HepG2 (cell line): ENCODE measurements around the gene PRKAR2A. TPM values are rescaled to one million over a fixed set of nuclear protein-coding genes. Genes with fewer than 3 reads are reported as not detected.

Experiments used
- ATAD3A ChIP-seq: sonication (generic); formaldehyde crosslinking; IDR thresholded peaks from 2 replicates; pipeline ENCODE4 v1.4.0; 2020; ENCODE audit warnings: missing genetic modification reagents
- CEBPG ChIP-seq: IDR thresholded peaks from 2 replicates; pipeline ENCODE4 v1.6.1; 2016
- ELF4 ChIP-seq: sonication (generic); formaldehyde crosslinking; IDR thresholded peaks from 2 replicates; pipeline ENCODE4 v1.5.0; 2020; ENCODE audit warnings: missing genetic modification reagents, mild to moderate bottlenecking, moderate library complexity, borderline replicate concordance
- ERF ChIP-seq: IDR thresholded peaks from 2 replicates; pipeline ENCODE4 v1.6.1; 2018; ENCODE audit warnings: missing biosample characterization, missing genetic modification reagents
- FOSL1 ChIP-seq: sonication (generic); formaldehyde crosslinking; IDR thresholded peaks from 2 replicates; pipeline ENCODE4 v1.9.0; 2021; ENCODE audit warnings: missing genetic modification reagents, borderline replicate concordance
- GMEB2 ChIP-seq: IDR thresholded peaks from 2 replicates; pipeline ENCODE4 v1.6.1; 2016; ENCODE audit warnings: missing biosample characterization, missing genetic modification reagents, low read depth
- HDAC2 ChIP-seq: sonication (generic); formaldehyde crosslinking; IDR thresholded peaks from 2 replicates; pipeline ENCODE4 v1.4.0; 2020; ENCODE audit warnings: missing genetic modification reagents
- HOXA3 ChIP-seq: sonication (generic); formaldehyde crosslinking; IDR thresholded peaks from 2 replicates; pipeline ENCODE4 v1.5.0; 2020; ENCODE audit warnings: missing genetic modification reagents
- JUNB ChIP-seq: sonication (generic); formaldehyde crosslinking; IDR thresholded peaks from 2 replicates; pipeline ENCODE4 v1.8.0; 2022; ENCODE audit warnings: missing genetic modification reagents, mild to moderate bottlenecking, borderline replicate concordance
- KDM3A ChIP-seq: IDR thresholded peaks from 2 replicates; pipeline ENCODE4 v1.6.1; 2018; ENCODE audit warnings: low read depth, missing compliant biosample characterization
- MBNL3 ChIP-seq: fragments of 250-450 bp; sonication (Bioruptor Pico); conservative IDR thresholded peaks from 2 replicates; pipeline ENCODE4 v1.8.0; 2022; ENCODE audit warnings: mild to moderate bottlenecking, inconsistent platforms
- NCOR1 ChIP-seq: fragments of 200-600 bp; sonication (generic); IDR thresholded peaks from 2 replicates; pipeline ENCODE4 v1.7.0; 2017; ENCODE audit warnings: antibody characterized with exemption, low read length, borderline replicate concordance
- NR2C2 ChIP-seq: sonication (generic); formaldehyde crosslinking; IDR thresholded peaks from 2 replicates; pipeline ENCODE4 v1.4.0; 2020; ENCODE audit warnings: missing genetic modification reagents, mild to moderate bottlenecking, moderate library complexity, borderline replicate concordance
- PHF20 ChIP-seq: sonication (generic); formaldehyde crosslinking; IDR thresholded peaks from 2 replicates; pipeline ENCODE4 v1.5.0; 2020; ENCODE audit warnings: mild to moderate bottlenecking, missing genetic modification reagents
- PLSCR1 ChIP-seq: sonication (generic); formaldehyde crosslinking; IDR thresholded peaks from 2 replicates; pipeline ENCODE4 v1.5.0; 2020; ENCODE audit warnings: missing genetic modification reagents, mild to moderate bottlenecking, borderline replicate concordance
- SIN3B ChIP-seq: fragments of 150-350 bp; IDR thresholded peaks from 2 replicates; pipeline ENCODE4 v1.6.1; 2014; ENCODE audit warnings: low read length
- SP2 ChIP-seq: sonication (generic); formaldehyde crosslinking; IDR thresholded peaks from 2 replicates; pipeline ENCODE4 v1.5.1; 2020; ENCODE audit warnings: mild to moderate bottlenecking, missing genetic modification reagents
- TFAP4 ChIP-seq: sonication (generic); IDR thresholded peaks from 2 replicates; pipeline ENCODE4 v1.6.1; 2016; ENCODE audit warnings: low read depth, borderline replicate concordance
- ZNF138 ChIP-seq: sonication (generic); formaldehyde crosslinking; IDR thresholded peaks from 2 replicates; pipeline ENCODE4 v1.5.0; 2020; ENCODE audit warnings: mild to moderate bottlenecking, low read depth, missing genetic modification reagents
- ZNF17 ChIP-seq: sonication (generic); formaldehyde crosslinking; IDR thresholded peaks from 2 replicates; pipeline ENCODE4 v1.5.0; 2020; ENCODE audit warnings: mild to moderate bottlenecking, missing genetic modification reagents
- ZNF292 ChIP-seq: sonication (generic); formaldehyde crosslinking; IDR thresholded peaks from 2 replicates; pipeline ENCODE4 v1.8.1; 2022; ENCODE audit warnings: mild to moderate bottlenecking, low read depth, missing genetic modification reagents, borderline replicate concordance
- ZNF30 ChIP-seq: sonication (generic); formaldehyde crosslinking; IDR thresholded peaks from 2 replicates; pipeline ENCODE4 v1.5.0; 2020; ENCODE audit warnings: mild to moderate bottlenecking, missing genetic modification reagents
- ZNF451 ChIP-seq: sonication (generic); formaldehyde crosslinking; IDR thresholded peaks from 2 replicates; pipeline ENCODE4 v1.5.0; 2020; ENCODE audit warnings: mild to moderate bottlenecking, missing genetic modification reagents
- ZNF615 ChIP-seq: sonication (generic); formaldehyde crosslinking; IDR thresholded peaks from 2 replicates; pipeline ENCODE4 v1.5.0; 2020; ENCODE audit warnings: mild to moderate bottlenecking, missing genetic modification reagents, borderline replicate concordance
- ZNF816 ChIP-seq: sonication (generic); formaldehyde crosslinking; IDR thresholded peaks from 2 replicates; pipeline ENCODE4 v1.8.0; 2022; ENCODE audit warnings: missing genetic modification reagents, mild to moderate bottlenecking, borderline replicate concordance
- polyA plus RNA-seq, 8 experiments: library from polyadenylated mRNA; depleted of rRNA in 3 of 8; stranded (reverse) in 7 of 8; unstranded in 1 of 8; fragments of >200 nt; fragmentation: Illumina TruSeq in 4 of 8; extraction: Trizol in 4 of 8; gene quantifications; 2 replicates each; pipeline versions ENCODE4 v1.2.1 to v1.2.3, GENCODE V29; 2011 to 2016; ENCODE audit warnings: low read depth in 4 of 8, missing spikeins in 1 of 8, mixed read lengths in 1 of 8; ENCODE audit not compliant: insufficient read depth in 1 of 8
- total RNA-seq, 5 experiments: library from RNA; depleted of rRNA; stranded (reverse); fragments of >200 nt; fragmentation: Illumina TruSeq; extraction: Trizol; gene quantifications; 2 replicates each; pipeline ENCODE4 v1.2.3, GENCODE V29; 2016; ENCODE audit warnings: low read depth in 1 of 5
- TF ChIP-seq, protein P1 (sequence below): sonication (generic); formaldehyde crosslinking; IDR thresholded peaks from 2 replicates; pipeline ENCODE4 v1.8.0; 2022; ENCODE audit warnings: mild to moderate bottlenecking, missing genetic modification reagents, borderline replicate concordance

PRKAR2A gene
- total and polyA plus RNA-seq, 2 of the 13 experiments (the other 11 are each of a cell fraction or from before 2014, with no cell fraction given) = 11.8 to 29.2 TPM

DNA sequence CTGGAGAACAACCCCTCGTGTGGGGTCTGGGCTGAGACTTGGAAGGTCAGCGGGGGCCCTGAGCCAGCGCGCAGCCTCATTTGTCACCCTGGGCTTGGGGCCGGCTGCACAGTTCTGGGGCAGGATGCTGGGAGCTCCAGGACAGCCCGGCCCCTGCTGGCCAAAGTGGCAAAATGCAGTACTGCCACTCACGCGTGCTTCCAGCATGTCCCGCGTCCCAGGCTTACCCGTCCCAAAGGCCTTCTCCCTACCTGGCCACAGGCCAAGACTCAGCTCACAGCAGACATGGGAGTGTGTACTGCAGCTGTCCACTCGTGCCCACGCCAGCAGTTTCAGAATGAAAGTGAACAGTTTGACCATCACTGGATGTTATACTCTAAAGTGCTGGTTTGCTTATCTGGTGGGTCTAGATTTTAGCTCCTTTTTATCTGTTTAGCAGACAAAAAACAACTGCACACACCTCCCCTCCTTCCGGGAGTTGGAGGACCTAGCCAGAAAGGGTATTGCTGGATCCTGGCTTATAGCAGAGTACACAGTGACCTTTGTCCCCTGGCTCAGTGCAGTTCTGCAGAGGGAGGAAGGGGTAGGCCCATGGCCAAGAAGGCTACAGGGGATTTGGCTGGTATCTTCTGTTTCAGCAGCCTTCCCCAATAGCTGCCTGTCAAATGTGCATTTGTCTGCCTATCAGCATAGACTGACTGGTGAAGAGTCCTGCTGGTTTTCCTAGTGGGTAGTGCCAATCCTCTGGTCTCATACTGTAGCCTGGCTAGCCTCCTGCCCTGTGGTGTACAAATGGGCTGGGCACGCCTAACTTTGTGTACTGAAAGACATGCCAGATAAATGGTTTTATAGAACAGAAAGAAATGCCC is 107.5 kb downstream of the PRKAR2A start (continued):
- TF ChIP-seq ZNF17 (CRISPR knock-in tag) = no peak
- no peak for TF ChIP-seq ATAD3A (CRISPR knock-in tag)
- peak; percentile 36; the same call in 1 of the 2 replicates for TF ChIP-seq ZNF292 (CRISPR knock-in tag)
- TF ChIP-seq SIN3B = no peak
- TF ChIP-seq ZNF30 = no peak
- TF ChIP-seq ERF (CRISPR knock-in tag) = peak; percentile 89
- peak; percentile 83 for TF ChIP-seq NCOR1
- 0 out of 2 replicates have a peak, but pooled peaks have one; percentile 23 for TF ChIP-seq ZNF615 (CRISPR knock-in tag)
- TF ChIP-seq ZNF451 (CRISPR knock-in tag) = no peak
- no peak for TF ChIP-seq ZNF138 (CRISPR knock-in tag)
- 0 out of 2 replicates have a peak, but pooled peaks have one; percentile 35 for TF ChIP-seq ZNF816 (CRISPR knock-in tag)
- peak; percentile 66; the same call in 1 of the 2 replicates for TF ChIP-seq NR2C2 (CRISPR knock-in tag)
- TF ChIP-seq, protein P1, sequence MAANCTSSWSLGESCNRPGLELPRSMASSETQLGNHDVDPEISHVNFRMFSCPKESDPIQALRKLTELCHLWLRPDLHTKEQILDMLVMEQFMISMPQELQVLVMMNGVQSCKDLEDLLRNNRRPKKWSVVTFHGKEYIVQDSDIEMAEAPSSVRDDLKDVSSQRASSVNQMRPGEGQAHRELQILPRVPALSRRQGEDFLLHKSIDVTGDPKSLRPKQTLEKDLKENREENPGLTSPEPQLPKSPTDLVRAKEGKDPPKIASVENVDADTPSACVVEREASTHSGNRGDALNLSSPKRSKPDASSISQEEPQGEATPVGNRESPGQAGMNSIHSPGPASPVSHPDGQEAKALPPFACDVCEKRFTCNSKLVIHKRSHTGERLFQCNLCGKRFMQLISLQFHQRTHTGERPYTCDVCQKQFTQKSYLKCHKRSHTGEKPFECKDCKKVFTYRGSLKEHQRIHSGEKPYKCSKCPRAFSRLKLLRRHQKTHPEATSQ (CRISPR knock-in tag) = 0 out of 2 replicates have a peak, but pooled peaks have one; percentile 51
- no peak for TF ChIP-seq CEBPG (CRISPR knock-in tag)
- TF ChIP-seq HDAC2 (CRISPR knock-in tag) = peak; percentile 47
- TF ChIP-seq KDM3A = peak; percentile 39; the same call in 1 of the 2 replicates
- TF ChIP-seq PHF20 = 0 out of 2 replicates have a peak, but pooled peaks have one; percentile 13
- TF ChIP-seq FOSL1 = no peak
- peak; percentile 12; the same call in 1 of the 2 replicates for TF ChIP-seq TFAP4
- TF ChIP-seq JUNB (CRISPR knock-in tag) = no peak
- no peak for TF ChIP-seq MBNL3 (CRISPR knock-in tag)
- no peak for TF ChIP-seq SP2
- peak; percentile 75; the same call in 1 of the 2 replicates for TF ChIP-seq ELF4
- no peak for TF ChIP-seq GMEB2 (CRISPR knock-in tag)
- TF ChIP-seq HOXA3 = peak; percentile 79
- TF ChIP-seq PLSCR1 (CRISPR knock-in tag) = no peak
